ENCODE results near the gene TBKBP1. TPM values are rescaled to one million over a fixed set of nuclear protein-coding genes. Genes with fewer than 3 reads are reported as not detected.

TBKBP1 gene
- total and polyA plus RNA-seq, 2 donors (not counting 3 experiments of a cell fraction or from before 2014, with no cell fraction given) = 7.0 to 11.7 TPM

GRCh38 chr17:47741109-47741792 is 47.3 kb downstream of the TBKBP1 start:
- CTCF ChIA-PET = interaction anchor here (1.0 to 1.4 kb wide), 3 partner anchors 44 to 77 kb away, joined by 3 to 8 read pairs (median 6); no protein-coding TSS in a partner anchor
- BruUV-seq (replicated peaks) = no TSS peak
- H3K27ac ChIP-seq (ENCODE audit: insufficient read depth, low read depth, low read length) = no peak overlapping the region
- no peaks in the 10 kb centered on the region for H3K36me3 ChIP-seq (ENCODE audit: control insufficient read depth in 2 of 2, extremely low read depth in 1 of 2, insufficient read depth in 2 of 2, low read length in 2 of 2)
- DNase-seq (ENCODE audit: low read depth, low spot score) (no peak), FAIRE-seq (no peak)
- peaks cover 0 to 9% of the 10 kb centered on the region in 2 experiments for H3K27me3 ChIP-seq (ENCODE audit: control insufficient read depth in 2 of 2, insufficient read depth in 2 of 2, low read length in 2 of 2)
- no peak for TF ChIP-seq POLR2A (IDR thresholded peaks at IDR 0.05; ENCODE audit: low read depth, low read length)
- TF ChIP-seq EZH2 (IDR thresholded peaks at IDR 0.05; ENCODE audit: borderline replicate concordance, low read depth, low read length, severe bottlenecking) = no peak
- no peak for TF ChIP-seq FOS (IDR thresholded peaks at IDR 0.05; ENCODE audit: borderline replicate concordance, insufficient read depth, low read length)
- TF ChIP-seq GATA2 (IDR thresholded peaks at IDR 0.05; ENCODE audit: insufficient read depth, insufficient read length, low read depth, low read length) = no peak
- no peak for TF ChIP-seq CTCF (IDR thresholded peaks at IDR 0.05; ENCODE audit: extremely low read depth in 1 of 2, insufficient read depth in 1 of 2, low read depth in 1 of 2, low read length in 2 of 2)
- TF ChIP-seq MAX (IDR thresholded peaks at IDR 0.05; ENCODE audit: insufficient read depth, insufficient read length) = no peak
- TF ChIP-seq JUN (IDR thresholded peaks at IDR 0.05; ENCODE audit: borderline replicate concordance, insufficient read depth, insufficient read length, low read depth) = no peak
- TF ChIP-seq POLR2AphosphoS5 (IDR thresholded peaks at IDR 0.05; ENCODE audit: insufficient read depth, low read depth, low read length) = no peak
- TF ChIP-seq MYC (IDR thresholded peaks at IDR 0.05; ENCODE audit: low read depth, low read length) = no peak
- H3K9me3 ChIP-seq (replicated peaks; ENCODE audit: control insufficient read depth, insufficient read depth, low read length) = no peaks in the 10 kb centered on the region
- dilution Hi-C loops (cut with MboI; ENCODE audit: extremely low pct_ligation_motif_present, low sequenced_read_pairs) (no loop called here), intact Hi-C loops (cut with micrococcal nuclease) (no loop called here)
- no peaks in the 10 kb centered on the region for H4K20me1 ChIP-seq (replicated peaks; ENCODE audit: control insufficient read depth, extremely low read depth, insufficient read depth, low read length)
- POLR2A ChIA-PET = no interaction called here
- no peak overlapping the region for H2AFZ ChIP-seq (ENCODE audit: low read depth, low read length)
- no peak overlapping the region for H3K4me2 ChIP-seq (ENCODE audit: insufficient read depth, low read length)
- no peaks in the 10 kb centered on the region for H3K4me1 ChIP-seq (ENCODE audit: control insufficient read depth, extremely low read depth, insufficient read depth, low read length)
- no peak overlapping the region for H3K9ac ChIP-seq (replicated peaks; ENCODE audit: extremely low read depth, insufficient read depth, low read length)
- H3K9me1 ChIP-seq (replicated peaks; ENCODE audit: control insufficient read depth, extremely low read depth, insufficient read depth, low read length) = no peaks in the 10 kb centered on the region
- no peak overlapping the region for H3K4me3 ChIP-seq (replicated peaks in 1 of 3; ENCODE audit: insufficient read depth in 1 of 3, low read depth in 1 of 3, low read length in 3 of 3)
- no peaks in the 10 kb centered on the region for H3K79me2 ChIP-seq (ENCODE audit: control insufficient read depth, insufficient read depth, low read length)
